ENCODE results near the gene KCNH6.

DNA sequence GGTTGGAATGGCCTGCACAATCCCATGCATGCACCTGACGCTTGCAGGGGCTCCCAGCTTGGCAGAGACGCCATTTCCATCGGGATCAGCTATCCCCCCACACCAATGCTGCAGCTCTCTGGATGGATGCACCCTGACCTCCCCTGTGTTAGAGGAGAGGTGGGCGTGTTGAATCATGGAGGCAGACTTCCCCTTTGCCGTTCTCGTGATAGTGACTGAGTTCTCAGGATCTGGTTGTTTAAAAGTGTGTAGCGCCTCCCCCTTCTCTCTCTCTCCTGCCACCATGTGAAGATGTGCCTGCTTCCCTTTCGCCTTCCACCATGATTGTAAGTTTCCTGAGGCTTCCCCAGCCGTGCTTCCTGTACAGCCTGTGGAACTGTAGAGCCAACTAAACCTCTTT lies 17.8 kb upstream of the KCNH6 start:
- TF ChIP-seq CTCF (IDR thresholded peaks at IDR 0.05; ENCODE audit: borderline replicate concordance, extremely low read depth, low read length, poor library complexity, severe bottlenecking) (no peak), EZH2 (IDR thresholded peaks at IDR 0.05; ENCODE audit: borderline replicate concordance, low read depth, low read length, severe bottlenecking) (no peak)

Measured in DND-41 (cell line).